Measurements from ENCODE around the gene NHLRC4.

DNA sequence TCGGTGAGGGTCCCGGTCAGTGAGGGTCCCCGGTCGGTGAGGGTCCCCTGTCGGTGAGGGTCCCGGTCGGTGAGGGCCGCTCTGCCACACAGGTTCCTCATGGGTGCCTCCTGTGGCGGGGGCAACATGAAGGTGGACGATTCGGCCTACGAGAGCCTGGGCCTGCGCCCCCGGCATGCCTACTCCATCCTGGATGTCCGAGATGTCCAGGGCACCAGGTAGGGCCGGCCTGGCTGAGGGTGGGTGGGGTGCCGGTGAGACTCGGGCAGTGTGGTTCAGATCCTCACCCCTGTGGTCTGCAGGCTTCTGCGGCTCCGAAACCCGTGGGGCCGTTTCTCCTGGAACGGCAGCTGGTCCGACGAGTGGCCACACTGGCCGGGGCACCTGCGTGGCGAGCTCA lies 15.6 kb upstream of the NHLRC4 start:
- TF ChIP-seq, protein P1, sequence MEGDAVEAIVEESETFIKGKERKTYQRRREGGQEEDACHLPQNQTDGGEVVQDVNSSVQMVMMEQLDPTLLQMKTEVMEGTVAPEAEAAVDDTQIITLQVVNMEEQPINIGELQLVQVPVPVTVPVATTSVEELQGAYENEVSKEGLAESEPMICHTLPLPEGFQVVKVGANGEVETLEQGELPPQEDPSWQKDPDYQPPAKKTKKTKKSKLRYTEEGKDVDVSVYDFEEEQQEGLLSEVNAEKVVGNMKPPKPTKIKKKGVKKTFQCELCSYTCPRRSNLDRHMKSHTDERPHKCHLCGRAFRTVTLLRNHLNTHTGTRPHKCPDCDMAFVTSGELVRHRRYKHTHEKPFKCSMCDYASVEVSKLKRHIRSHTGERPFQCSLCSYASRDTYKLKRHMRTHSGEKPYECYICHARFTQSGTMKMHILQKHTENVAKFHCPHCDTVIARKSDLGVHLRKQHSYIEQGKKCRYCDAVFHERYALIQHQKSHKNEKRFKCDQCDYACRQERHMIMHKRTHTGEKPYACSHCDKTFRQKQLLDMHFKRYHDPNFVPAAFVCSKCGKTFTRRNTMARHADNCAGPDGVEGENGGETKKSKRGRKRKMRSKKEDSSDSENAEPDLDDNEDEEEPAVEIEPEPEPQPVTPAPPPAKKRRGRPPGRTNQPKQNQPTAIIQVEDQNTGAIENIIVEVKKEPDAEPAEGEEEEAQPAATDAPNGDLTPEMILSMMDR (IDR thresholded peaks at IDR 0.05; ENCODE audit: low read depth, low read length, missing input control): no peak
- no peak for TF ChIP-seq JUND (IDR thresholded peaks at IDR 0.05)
- no peak for TF ChIP-seq RAD21 (IDR thresholded peaks at IDR 0.05)
- TF ChIP-seq, protein P2, sequence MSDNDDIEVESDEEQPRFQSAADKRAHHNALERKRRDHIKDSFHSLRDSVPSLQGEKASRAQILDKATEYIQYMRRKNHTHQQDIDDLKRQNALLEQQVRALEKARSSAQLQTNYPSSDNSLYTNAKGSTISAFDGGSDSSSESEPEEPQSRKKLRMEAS (IDR thresholded peaks at IDR 0.05): no peak
- TF ChIP-seq TAF1 (conservative IDR thresholded peaks at IDR 0.05): no peak
- TF ChIP-seq, protein P3, sequence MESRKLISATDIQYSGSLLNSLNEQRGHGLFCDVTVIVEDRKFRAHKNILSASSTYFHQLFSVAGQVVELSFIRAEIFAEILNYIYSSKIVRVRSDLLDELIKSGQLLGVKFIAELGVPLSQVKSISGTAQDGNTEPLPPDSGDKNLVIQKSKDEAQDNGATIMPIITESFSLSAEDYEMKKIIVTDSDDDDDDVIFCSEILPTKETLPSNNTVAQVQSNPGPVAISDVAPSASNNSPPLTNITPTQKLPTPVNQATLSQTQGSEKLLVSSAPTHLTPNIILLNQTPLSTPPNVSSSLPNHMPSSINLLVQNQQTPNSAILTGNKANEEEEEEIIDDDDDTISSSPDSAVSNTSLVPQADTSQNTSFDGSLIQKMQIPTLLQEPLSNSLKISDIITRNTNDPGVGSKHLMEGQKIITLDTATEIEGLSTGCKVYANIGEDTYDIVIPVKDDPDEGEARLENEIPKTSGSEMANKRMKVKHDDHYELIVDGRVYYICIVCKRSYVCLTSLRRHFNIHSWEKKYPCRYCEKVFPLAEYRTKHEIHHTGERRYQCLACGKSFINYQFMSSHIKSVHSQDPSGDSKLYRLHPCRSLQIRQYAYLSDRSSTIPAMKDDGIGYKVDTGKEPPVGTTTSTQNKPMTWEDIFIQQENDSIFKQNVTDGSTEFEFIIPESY (IDR thresholded peaks at IDR 0.05): no peak

All from liver (tissue), 3 donors.